RWPE1 (cell line): ENCODE measurements around the gene CR1.

ENCODE experiments used
- CTCF ChIA-PET: fragments of 350-600 bp; sonication (Branson Sonifier 250); formaldehyde crosslinking; extraction: SDS; loops from one replicate; lab custom pipeline; 2021; lab: Yijun Ruan, JAX
- POLR2A ChIA-PET: fragments of 400-600 bp; formaldehyde crosslinking; extraction: SDS; loops from one replicate; lab custom pipeline; 2020; ENCODE audit warnings: antibody characterized with exemption; ENCODE audit not compliant: low non-redundant PET; lab: Yijun Ruan, JAX
- DNase-seq: peaks from one replicate; pipeline ENCODE4 v3.0.0; 2012; ENCODE audit warnings: low spot score
- H3K27ac ChIP-seq: fragments of 450-650 bp; 2 replicates; pipeline ENCODE4 v1.5.1; 2017
- TF ChIP-seq, protein P1 (sequence below): fragments of 450-650 bp; conservative IDR thresholded peaks from 2 replicates; pipeline ENCODE4 v1.5.1; 2017; ENCODE audit warnings: low read depth, mild to moderate bottlenecking

Gene CR1

DNA sequence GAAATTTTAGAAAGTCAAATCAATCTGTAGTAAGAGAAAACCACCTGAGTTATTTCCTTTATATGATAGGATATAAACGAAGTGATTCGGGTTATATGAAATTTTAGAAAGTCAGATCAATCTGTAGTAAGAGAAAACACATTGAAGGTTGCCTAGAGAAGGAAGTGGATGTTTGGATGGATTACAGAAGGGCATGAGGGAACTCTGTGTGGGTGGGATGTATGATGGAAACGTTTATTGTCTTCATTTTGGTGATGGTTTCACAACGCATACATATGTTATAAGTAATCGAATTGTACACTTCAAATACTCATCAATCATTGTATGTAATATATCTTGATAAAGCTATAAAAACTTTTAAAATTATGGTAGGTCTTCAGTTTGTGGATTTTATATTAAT lies 5.1 kb downstream of the CR1 start:
- CTCF ChIA-PET: no interaction called here

DNA sequence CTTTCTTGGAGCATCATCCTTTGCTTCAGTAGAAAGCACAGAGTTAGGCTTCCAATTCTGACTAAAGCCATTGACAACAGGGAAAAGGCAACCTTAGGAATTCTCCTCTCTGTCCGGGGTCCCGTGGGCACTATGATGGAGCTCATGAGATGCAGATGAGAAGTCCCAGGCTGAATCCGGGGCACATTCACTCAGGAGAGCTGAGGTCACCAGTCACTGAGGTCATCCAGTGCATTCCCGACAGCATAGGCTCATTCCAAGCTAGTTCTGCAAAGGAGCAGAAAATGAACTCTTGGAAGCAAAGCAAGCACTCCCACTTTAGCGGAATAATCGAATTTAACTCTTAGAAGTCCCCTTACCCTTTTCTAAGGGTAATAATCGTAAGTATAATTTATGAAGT lies 6.8 kb downstream of the CR1 start:
- ChIA-PET CTCF (no interaction called here), POLR2A (no interaction called here)
- H3K27ac ChIP-seq: no peak overlapping the region
- no peak for DNase-seq
- TF ChIP-seq, protein P1, sequence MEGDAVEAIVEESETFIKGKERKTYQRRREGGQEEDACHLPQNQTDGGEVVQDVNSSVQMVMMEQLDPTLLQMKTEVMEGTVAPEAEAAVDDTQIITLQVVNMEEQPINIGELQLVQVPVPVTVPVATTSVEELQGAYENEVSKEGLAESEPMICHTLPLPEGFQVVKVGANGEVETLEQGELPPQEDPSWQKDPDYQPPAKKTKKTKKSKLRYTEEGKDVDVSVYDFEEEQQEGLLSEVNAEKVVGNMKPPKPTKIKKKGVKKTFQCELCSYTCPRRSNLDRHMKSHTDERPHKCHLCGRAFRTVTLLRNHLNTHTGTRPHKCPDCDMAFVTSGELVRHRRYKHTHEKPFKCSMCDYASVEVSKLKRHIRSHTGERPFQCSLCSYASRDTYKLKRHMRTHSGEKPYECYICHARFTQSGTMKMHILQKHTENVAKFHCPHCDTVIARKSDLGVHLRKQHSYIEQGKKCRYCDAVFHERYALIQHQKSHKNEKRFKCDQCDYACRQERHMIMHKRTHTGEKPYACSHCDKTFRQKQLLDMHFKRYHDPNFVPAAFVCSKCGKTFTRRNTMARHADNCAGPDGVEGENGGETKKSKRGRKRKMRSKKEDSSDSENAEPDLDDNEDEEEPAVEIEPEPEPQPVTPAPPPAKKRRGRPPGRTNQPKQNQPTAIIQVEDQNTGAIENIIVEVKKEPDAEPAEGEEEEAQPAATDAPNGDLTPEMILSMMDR: no peak

More for the DNA sequence above, 5.1 kb downstream of the CR1 start:
- POLR2A ChIA-PET: no interaction called here
- no peak overlapping the region for H3K27ac ChIP-seq
- TF ChIP-seq, protein P1: no peak
- DNase-seq: no peak

DNA sequence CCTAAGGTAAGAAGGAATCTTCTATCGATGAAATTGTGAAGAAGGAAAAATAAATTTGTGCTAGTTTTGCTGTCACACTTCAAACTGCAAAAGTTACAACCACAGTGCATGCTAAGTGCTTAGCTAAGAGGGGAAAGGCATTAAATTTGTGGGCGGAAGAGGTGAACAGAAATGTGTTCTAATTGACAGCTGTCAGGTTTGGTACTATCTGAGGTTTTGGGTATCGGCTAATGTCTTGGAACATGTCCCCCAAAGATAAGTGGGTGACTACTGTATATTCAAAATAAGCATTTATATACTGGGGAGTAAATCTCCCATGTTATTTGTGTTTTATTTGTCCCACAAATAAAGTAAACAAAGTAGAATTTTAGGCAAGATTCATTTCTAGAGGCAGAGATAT lies 8.0 kb downstream of the CR1 start:
- POLR2A ChIA-PET: no interaction called here
- DNase-seq: no peak
- CTCF ChIA-PET: interaction anchor here (1.3 kb wide), 1 partner anchor 99 kb away, joined by 7 read pairs; no protein-coding TSS in a partner anchor
- TF ChIP-seq, protein P1: no peak
- no peak overlapping the region for H3K27ac ChIP-seq

DNA sequence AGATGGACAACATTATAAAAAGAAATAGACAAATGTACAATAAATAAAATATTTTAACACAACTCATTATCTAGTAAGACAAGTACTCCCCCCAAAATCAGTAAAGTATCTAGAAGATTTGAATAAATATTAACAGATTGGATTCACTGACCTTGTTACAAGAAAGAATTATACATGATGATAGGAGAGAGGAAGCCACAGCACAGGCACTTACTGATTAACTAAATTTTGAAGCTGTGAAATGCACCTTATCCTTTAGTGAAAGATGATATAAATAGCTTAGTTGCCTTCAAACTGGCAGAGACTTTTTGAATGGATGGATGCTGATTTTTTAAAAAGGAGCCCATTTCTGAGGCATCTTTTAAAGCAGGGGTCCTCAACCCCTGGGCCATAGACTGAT lies 8.5 kb downstream of the CR1 start:
- ChIA-PET CTCF (interaction anchor here (0.6 to 1.3 kb wide), 2 partner anchors 100 to 428 kb away, joined by 3 to 7 read pairs; no protein-coding TSS in a partner anchor), POLR2A (no interaction called here)
- TF ChIP-seq, protein P1: no peak
- DNase-seq: no peak
- H3K27ac ChIP-seq: no peak overlapping the region

DNA sequence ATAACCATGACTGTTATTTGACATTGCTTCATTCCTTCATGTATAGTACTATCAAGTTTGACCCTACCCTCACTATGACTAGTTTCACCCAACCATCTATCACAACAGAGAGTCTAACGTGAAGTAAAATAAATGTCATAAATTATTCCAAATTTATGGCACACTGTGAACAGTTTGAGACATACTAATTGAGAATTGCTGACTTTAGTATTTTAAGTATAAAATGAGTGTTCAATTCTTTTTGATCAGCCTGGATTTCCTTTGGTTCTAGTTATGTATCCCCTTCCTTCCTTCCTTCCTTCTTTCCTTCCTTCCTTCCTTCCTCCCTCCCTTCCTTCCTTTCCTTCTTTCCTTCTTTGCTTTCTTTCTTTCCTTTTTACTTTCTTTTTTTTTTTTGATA lies 14.5 kb downstream of the CR1 start:
- ChIA-PET CTCF (interaction anchor here (1.5 kb wide), 1 partner anchor 12 kb away, joined by 8 read pairs; no protein-coding TSS in a partner anchor), POLR2A (no interaction called here)
- DNase-seq: no peak
- no peak overlapping the region for H3K27ac ChIP-seq
- TF ChIP-seq, protein P1: no peak

DNA sequence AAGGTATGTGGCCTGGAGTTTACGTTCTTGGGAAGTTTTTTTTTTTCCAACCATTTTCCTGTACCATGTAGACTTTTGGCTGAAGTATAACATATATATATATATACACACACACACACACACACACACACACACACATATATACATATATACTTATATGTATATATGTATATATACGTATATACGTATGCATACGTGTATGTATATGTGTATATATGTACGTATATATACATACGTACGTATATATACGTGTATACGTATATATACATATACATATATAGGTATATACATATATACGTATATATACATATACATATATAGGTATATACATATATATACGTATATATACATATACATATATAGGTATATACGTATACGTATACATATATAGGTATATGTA lies 18.9 kb downstream of the CR1 start:
- DNase-seq: no peak
- no peak overlapping the region for H3K27ac ChIP-seq
- POLR2A ChIA-PET: no interaction called here
- TF ChIP-seq, protein P1: no peak
- CTCF ChIA-PET: no interaction called here
